ENCODE results near the gene LRP2.
"Not testable (repeated sequence)": the region's sequence is repeated elsewhere in the genome, so short reads cannot be mapped to it uniquely, and the experiment has no call there.

Gene LRP2

GRCh38 chr2:169348321-169349024 is 13.9 kb downstream of the LRP2 start:
- no peak for DNase-seq (ENCODE audit: low read depth in 2 of 2)

- no peak for DNase-seq (ENCODE audit: low read depth in 2 of 2)
Observed at GRCh38 chr2:169345486-169346437, 16.6 kb downstream of the LRP2 start.

- no peak for DNase-seq (ENCODE audit: low read depth in 2 of 2)
Observed at GRCh38 chr2:169344736-169345485, 17.4 kb downstream of the LRP2 start.

DNA sequence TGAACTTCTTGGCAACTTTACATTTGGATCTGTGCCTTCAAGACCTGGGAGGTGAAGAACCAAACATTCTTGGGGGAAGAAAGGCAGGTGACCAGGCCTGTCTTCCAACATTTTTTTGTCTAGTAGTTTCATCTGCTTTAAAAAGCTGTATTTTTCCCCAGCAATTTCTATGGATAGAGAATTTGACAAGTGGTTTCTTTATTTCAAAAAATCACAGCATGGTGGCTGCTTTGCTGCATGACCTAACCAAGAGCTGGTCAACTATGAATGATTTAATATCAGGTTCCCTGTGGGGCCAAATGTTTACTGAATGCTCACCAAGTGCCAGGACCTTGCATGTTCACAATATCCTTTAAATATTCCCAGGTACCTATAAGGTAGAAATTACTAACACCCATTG is 19.1 kb downstream of the LRP2 start:
- no peak for DNase-seq (ENCODE audit: low read depth in 2 of 2)

DNA sequence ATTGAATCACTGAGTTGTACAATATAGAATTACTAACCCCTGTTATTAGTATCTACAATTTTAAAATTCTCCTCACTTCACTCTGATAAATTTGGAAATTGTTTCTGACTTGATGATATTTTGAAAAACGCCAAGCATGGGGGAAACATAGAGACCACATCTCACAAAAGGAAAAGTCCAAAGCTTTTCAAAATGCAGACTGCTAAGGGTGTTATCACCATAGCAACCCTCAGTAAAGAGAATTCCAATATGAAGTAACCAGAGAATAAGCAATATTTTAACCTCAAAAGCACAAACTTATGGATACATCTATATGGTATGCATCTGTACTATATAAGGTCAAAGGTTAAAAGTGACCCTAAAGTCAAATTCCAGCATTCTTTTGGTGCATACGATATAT is 22.7 kb downstream of the LRP2 start:
- no peak for DNase-seq (ENCODE audit: low read depth in 2 of 2)

DNA sequence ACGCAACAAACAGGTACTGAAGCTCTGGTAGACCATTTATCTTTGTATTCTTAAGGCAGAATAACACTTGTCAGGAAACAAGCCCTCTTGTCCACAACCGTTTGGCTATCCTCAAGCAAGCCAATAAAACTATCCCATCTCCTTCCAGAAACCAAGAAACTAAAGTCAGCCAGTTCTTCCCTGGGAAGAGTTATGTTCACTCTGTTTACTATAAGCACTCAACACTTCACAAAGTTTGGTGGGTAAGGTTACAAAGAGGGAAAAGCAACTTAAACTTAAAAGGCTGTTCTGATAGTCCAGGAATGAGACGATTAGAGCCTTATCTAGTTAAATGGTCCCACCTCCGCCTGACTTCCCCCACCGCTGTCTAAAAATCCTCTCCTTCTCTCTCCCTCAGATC is 25.6 kb downstream of the LRP2 start:
- DNase-seq (ENCODE audit: low read depth in 2 of 2): no peak

DNA sequence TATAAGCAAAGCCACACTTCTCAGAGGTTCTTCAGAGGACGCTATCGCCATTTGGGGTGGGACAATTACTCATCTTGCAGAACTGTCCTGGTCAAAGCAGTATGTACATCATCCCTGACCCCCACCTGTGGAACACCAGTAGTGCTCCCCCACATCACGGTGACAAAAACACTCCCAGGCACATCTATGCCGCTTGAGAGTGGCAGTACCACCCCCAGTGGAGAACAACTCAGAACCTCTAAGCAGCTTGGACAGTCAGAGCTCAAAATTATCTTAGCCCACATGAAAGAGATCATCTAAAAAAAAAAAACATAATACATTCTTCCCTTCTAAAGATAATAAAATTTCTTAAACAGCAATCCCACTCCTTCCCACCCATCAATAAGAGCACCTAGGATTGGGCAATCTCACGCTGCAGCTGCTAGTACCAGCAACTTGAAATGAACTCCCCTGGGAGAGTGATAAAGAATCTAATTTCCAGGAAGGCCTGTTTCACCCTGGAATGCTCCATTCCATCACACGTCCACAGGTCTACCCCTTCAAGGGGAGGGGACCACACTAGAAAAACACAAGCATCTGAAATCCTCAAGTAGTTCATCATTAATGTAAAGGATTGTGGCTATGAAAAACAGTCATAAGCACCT is 31.7 kb downstream of the LRP2 start:
- DNase-seq (ENCODE audit: low read depth in 2 of 2): no peak

DNA sequence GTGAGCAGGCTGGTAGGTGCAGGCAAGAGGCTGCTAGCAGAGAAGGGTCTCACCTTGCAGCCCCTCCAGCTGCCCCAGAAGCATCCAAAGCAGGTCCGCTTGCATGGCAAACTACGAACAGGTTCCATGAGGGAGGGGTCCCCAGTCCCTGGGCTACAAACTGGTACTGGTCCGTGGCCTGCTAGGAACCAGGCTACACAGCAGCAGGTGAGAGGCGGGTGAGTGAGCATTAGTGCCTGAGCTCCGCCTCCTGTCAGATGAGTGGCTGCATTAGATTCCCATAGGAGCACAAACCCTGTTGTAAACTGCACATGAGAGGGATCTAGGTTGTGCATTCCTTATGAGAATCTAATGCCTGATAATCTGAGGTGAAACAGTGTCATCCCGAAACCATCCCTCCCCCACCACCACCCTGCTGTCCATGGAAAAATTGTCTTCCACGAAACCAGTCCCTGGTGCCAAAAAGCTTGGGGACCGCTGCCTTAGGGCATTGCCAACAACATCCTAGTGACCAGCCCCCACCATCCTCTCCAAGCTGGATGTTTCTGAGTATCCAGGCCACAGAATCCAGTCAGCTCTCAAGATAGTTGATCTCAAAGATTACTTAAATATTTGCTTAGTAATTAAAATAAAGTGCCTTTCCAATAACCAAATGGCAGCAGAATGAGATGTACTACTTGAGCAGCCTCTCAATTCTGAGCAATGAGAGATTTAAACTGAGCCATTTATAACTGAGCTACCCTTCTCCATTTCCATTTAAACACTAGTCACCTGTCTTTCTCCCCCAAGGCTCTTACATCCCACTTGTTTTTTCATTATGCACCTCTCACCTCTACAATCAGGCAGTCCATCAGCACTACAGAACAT is 32.4 kb downstream of the LRP2 start:
- no peak for DNase-seq (ENCODE audit: low read depth in 2 of 2)

GRCh38 chr2:169328785-169329184 is 33.5 kb downstream of the LRP2 start:
- no peak for DNase-seq (ENCODE audit: low read depth in 2 of 2)

DNA sequence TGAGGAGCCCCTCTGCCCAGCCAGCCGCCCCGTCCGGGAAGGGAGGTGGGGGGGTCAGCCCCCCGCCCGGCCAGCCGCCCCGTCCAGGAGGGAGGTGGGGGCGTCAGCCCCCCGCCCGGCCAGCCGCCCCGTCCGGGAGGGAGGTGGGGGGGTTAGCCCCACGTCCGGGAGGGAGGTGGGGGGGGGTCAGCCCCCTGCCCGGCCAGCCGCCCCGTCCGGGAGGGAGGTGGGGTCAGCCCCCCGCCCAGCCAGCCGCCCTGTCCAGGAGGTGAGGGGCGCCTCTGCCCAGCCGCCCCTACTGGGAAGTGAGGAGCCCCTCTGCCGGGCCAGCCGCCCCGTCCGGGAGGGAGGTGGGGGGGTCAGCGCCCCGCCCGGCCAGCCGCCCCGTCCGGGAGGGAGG is 34.5 kb downstream of the LRP2 start:
- DNase-seq (ENCODE audit: low read depth in 2 of 2): not testable (repeated sequence)

DNA sequence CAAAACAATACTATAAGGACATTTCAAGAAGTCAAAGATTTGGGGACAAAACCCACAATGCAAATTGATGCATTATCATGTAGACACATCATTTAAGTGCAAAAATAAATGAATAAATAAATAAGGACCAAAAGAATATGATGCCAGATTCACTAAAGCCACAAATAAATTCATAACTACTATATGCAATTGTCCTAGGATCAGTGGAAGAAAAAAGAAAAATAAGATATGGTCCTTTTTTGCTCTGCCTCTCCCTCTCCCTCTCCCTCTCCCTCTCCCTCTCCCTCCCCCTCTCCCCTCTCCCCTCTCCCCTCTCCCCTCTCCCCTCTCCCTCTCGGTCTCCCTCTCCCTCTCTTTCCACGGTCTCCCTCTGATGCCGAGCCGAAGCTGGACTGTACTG is 36.4 kb downstream of the LRP2 start:
- DNase-seq (ENCODE audit: low read depth in 2 of 2): not testable (repeated sequence)

- no peak for DNase-seq (ENCODE audit: low read depth in 2 of 2)
Observed at GRCh38 chr2:169324581-169325260, 37.6 kb downstream of the LRP2 start.

- no peak for DNase-seq (ENCODE audit: low read depth in 2 of 2)
Observed at GRCh38 chr2:169323841-169324240, 38.5 kb downstream of the LRP2 start.

GRCh38 chr2:169320561-169320960 is 41.8 kb downstream of the LRP2 start:
- DNase-seq (ENCODE audit: low read depth in 2 of 2): no peak

DNA sequence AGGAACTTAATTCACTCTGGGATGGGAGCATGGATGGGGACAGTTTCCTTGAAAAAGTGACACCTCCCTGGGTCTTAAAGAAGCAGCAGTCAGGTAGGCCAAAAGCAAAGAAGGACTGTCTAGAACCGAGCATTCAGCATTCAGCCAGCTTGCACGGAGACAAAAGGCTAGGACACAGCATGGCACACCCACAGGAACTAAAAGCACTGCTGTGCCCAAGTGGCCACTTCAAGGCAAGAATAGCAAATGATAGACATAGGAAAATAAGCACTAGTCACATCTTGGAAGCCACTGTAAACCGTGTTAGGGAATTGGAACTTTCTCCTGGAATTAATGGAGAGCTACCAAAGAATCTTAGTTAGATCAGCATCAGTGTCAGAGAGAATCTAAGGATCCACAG is 47.0 kb downstream of the LRP2 start:
- DNase-seq (ENCODE audit: low read depth in 2 of 2): no peak

DNA sequence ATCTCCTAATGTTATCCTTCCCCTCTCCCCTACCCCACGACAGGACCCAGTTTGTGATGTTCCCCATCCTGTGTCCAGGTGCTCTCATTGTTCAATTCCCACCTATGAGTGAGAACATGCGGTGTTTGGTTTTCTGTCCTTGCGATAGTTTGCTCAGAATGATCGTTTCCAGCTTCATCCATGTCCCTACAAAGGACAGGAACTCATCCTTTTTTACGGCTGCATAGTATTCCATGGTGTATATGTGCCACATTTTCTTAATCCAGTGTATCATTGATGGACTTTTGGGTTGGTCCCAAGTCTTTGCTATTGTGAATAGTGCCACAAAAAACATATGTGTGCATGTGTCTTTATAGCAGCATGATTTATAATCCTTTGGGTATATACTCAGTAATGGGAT is 54.0 kb downstream of the LRP2 start:
- DNase-seq (ENCODE audit: low read depth in 2 of 2): not testable (repeated sequence)

- DNase-seq (ENCODE audit: low read depth in 2 of 2): not testable (repeated sequence)
Observed at GRCh38 chr2:169304689-169305088, 57.6 kb downstream of the LRP2 start.

DNA sequence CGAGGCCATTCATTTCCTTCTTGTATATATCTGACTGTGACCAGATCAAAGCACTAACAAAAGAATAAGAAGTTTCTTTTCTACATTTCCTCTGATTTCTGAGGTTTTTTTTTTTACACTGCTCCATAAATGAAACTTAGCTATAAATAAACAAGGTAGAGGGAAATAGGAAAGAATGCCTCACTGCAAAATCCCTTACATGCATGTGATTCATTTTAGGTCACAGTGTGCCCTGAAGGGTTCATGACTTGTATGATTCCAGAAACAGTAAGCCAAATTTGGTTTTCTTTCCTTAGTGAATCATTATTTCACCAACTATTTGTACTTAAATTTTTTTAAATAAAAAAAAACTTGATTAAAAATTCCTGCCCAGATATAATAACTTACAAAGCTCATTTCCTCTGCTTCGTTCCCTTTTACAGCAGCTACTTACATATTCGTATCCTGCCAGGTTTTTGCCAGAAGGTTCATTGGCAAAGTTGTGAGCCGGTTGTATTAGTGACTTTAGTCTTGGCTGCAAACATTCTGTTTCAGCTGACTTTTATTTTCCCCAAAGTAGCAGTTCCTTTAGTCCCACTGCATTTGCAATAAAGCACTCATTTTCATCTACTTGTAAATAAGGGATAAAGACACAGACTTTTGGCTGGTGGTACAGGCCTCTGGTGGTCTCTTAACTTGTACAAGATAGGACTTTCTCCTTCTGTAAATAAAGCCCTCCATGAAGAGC is 58.6 kb downstream of the LRP2 start:
- DNase-seq (ENCODE audit: low read depth in 2 of 2): no peak

DNA sequence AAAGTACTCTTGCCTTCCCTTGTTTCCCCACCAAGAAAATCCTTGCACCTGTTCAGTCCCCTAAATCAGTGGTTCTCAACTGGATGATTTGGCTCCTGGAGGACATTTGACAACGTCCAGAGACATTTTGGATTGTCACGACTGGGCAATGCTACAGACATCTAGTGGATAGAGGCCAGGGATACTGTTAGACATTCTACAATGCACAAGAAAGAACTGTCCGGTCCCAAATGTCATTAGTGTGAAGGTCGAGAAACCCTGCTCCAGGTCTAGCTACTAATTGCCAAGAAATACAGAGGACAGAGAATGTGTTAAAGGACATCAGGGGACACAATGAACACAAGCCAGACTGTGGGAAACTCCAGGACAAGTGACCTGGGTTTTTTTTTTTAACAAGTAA is 60.0 kb downstream of the LRP2 start:
- no peak for DNase-seq (ENCODE audit: low read depth in 2 of 2)

All from activated CD8-positive, alpha-beta memory T cell treated with anti-CD3 and anti-CD28 coated beads for 4 hours (primary cell).